IPS DF 6.9 (cell line): ENCODE measurements around the gene GALNT17.
"Not testable (repeated sequence)": the region's sequence is repeated elsewhere in the genome, so short reads cannot be mapped to it uniquely, and the experiment has no call there.

Experiments used
- DNase-seq: peaks from one replicate; pipeline ENCODE4 v3.0.0-alpha.2; 2013; ENCODE audit warnings: low read depth, low spot score
- H3K27ac ChIP-seq: one replicate; pipeline ENCODE4 v1.5.1; 2013; ENCODE audit warnings: low read length, control low read depth
- H3K27me3 ChIP-seq: 2 replicates; pipeline ENCODE4 v1.6.1; 2013; ENCODE audit warnings: mild to moderate bottlenecking, low read length; ENCODE audit not compliant: control insufficient read depth, insufficient read depth
- H3K36me3 ChIP-seq: 2 replicates; pipeline ENCODE4 v1.6.1; 2013; ENCODE audit warnings: low read length; ENCODE audit not compliant: control insufficient read depth, insufficient read depth
- H3K4me1 ChIP-seq: 2 replicates; pipeline ENCODE4 v1.6.1; 2013; ENCODE audit warnings: low read length; ENCODE audit not compliant: control insufficient read depth, insufficient read depth
- H3K4me3 ChIP-seq: 2 replicates; pipeline ENCODE4 v1.5.1; 2013; ENCODE audit warnings: mild to moderate bottlenecking, low read length
- H3K9me3 ChIP-seq: 2 replicates; pipeline ENCODE4 v1.6.1; 2013; ENCODE audit warnings: low read length, inconsistent platforms; ENCODE audit not compliant: control insufficient read depth, insufficient read depth
- WGBS: extraction: QIAGEN DNeasy Blood & Tissue Kit; methylation state at CpG from one replicate; pipeline ENCODE4 v1.1.7; 2013; ENCODE audit warnings: mixed read lengths, missing lambda C conversion rate; ENCODE audit not compliant: insufficient read length, insufficient coverage; 5-methylcytosine and 5-hydroxymethylcytosine counted together

The GALNT17 gene

GRCh38 chr7:71630516-71630915 lies 498.6 kb downstream of the GALNT17 start:
- H3K27ac ChIP-seq, result no peak overlapping the region
- no peak for DNase-seq
- no peak overlapping the region for H3K4me3 ChIP-seq
- no peaks in the 10 kb centered on the region for H3K36me3 ChIP-seq
- no CpG with 5 or more reads among the region's 4 CpGs for WGBS
- H3K9me3 ChIP-seq, result no peaks in the 10 kb centered on the region
- no peaks in the 10 kb centered on the region for H3K27me3 ChIP-seq
- peaks cover 4% of the 10 kb centered on the region; the same call in 1 of the 2 replicates for H3K4me1 ChIP-seq

GRCh38 chr7:71633551-71634008 lies 501.6 kb downstream of the GALNT17 start:
- Histone ChIP-seq H3K27me3 (no peaks in the 10 kb centered on the region), H3K9me3 (no peaks in the 10 kb centered on the region), H3K4me3 (no peak overlapping the region), H3K36me3 (no peaks in the 10 kb centered on the region), H3K27ac (no peak overlapping the region), H3K4me1 (peaks cover 10% of the 10 kb centered on the region; the same call in 1 of the 2 replicates)
- no CpG with 5 or more reads among the region's 6 CpGs for WGBS
- no peak for DNase-seq

- H3K27me3 ChIP-seq, DNase-seq, H3K27ac ChIP-seq, H3K36me3 ChIP-seq, H3K4me3 ChIP-seq, H3K9me3 ChIP-seq, H3K4me1 ChIP-seq: not testable (repeated sequence)
- no CpG with 5 or more reads among the region's 3 CpGs for WGBS
These were observed 503.9 kb downstream of the GALNT17 start for GRCh38 chr7:71635849-71636248.

GRCh38 chr7:71636329-71636728 lies 504.4 kb downstream of the GALNT17 start:
- Histone ChIP-seq H3K36me3 (no peaks in the 10 kb centered on the region), H3K4me3 (no peak overlapping the region), H3K27ac (no peak overlapping the region), H3K4me1 (peaks cover 10% of the 10 kb centered on the region; the same call in 1 of the 2 replicates), H3K9me3 (no peaks in the 10 kb centered on the region), H3K27me3 (no peaks in the 10 kb centered on the region)
- DNase-seq, result peak; percentile 52
- WGBS, result no CpG with 5 or more reads among the region's 4 CpGs

GRCh38 chr7:71637578-71637977 lies 505.6 kb downstream of the GALNT17 start:
- no CpG with 5 or more reads among the region's 6 CpGs for WGBS

GRCh38 chr7:71638108-71638507 lies 506.2 kb downstream of the GALNT17 start:
- no peaks in the 10 kb centered on the region for H3K36me3 ChIP-seq
- H3K9me3 ChIP-seq, result no peaks in the 10 kb centered on the region
- DNase-seq, result no peak
- peaks cover 7% of the 10 kb centered on the region; the same call in 1 of the 2 replicates for H3K4me1 ChIP-seq
- H3K27me3 ChIP-seq, result no peaks in the 10 kb centered on the region
- no peak overlapping the region for H3K27ac ChIP-seq
- no CpG with 5 or more reads among the region's 1 CpG for WGBS
- no peak overlapping the region for H3K4me3 ChIP-seq

More at GRCh38 chr7:71637578-71637977, 505.6 kb downstream of the GALNT17 start:
- H3K4me1 ChIP-seq, result peaks cover 8% of the 10 kb centered on the region; the same call in 1 of the 2 replicates
- no peak overlapping the region for H3K27ac ChIP-seq
- H3K27me3 ChIP-seq, result no peaks in the 10 kb centered on the region
- H3K9me3 ChIP-seq, result no peaks in the 10 kb centered on the region
- DNase-seq, result no peak
- H3K4me3 ChIP-seq, result no peak overlapping the region
- no peaks in the 10 kb centered on the region for H3K36me3 ChIP-seq

GRCh38 chr7:71639382-71640085 lies 507.6 kb downstream of the GALNT17 start:
- no peaks in the 10 kb centered on the region for H3K36me3 ChIP-seq
- peaks cover 5% of the 10 kb centered on the region; the same call in 1 of the 2 replicates for H3K4me1 ChIP-seq
- no peak overlapping the region for H3K27ac ChIP-seq
- no peaks in the 10 kb centered on the region for H3K27me3 ChIP-seq
- H3K4me3 ChIP-seq, result no peak overlapping the region
- no peaks in the 10 kb centered on the region for H3K9me3 ChIP-seq
- DNase-seq, result no peak
- no CpG with 5 or more reads among the region's 12 CpGs for WGBS

GRCh38 chr7:71643031-71643430 lies 511.1 kb downstream of the GALNT17 start:
- no CpG with 5 or more reads among the region's 9 CpGs for WGBS
- H3K27me3 ChIP-seq, DNase-seq: not testable (repeated sequence)

GRCh38 chr7:71645836-71646235 lies 513.9 kb downstream of the GALNT17 start:
- no peaks in the 10 kb centered on the region for H3K9me3 ChIP-seq
- H3K36me3 ChIP-seq, result no peaks in the 10 kb centered on the region
- DNase-seq, result no peak
- H3K4me1 ChIP-seq, result no peaks in the 10 kb centered on the region; the same call in 1 of the 2 replicates
- no peak overlapping the region for H3K4me3 ChIP-seq
- no peak overlapping the region for H3K27ac ChIP-seq
- WGBS, result no CpG with 5 or more reads among the region's 4 CpGs
- no peaks in the 10 kb centered on the region for H3K27me3 ChIP-seq

More at GRCh38 chr7:71643031-71643430, 511.1 kb downstream of the GALNT17 start:
- not testable (repeated sequence) for H3K9me3 ChIP-seq, H3K36me3 ChIP-seq, H3K4me3 ChIP-seq, H3K27ac ChIP-seq, H3K4me1 ChIP-seq

- Histone ChIP-seq H3K4me1 (no peaks in the 10 kb centered on the region; the same call in 1 of the 2 replicates), H3K9me3 (no peaks in the 10 kb centered on the region), H3K27ac (no peak overlapping the region), H3K36me3 (no peaks in the 10 kb centered on the region), H3K27me3 (no peaks in the 10 kb centered on the region), H3K4me3 (no peak overlapping the region)
- no CpG with 5 or more reads among the region's 1 CpG for WGBS
- no peak for DNase-seq
These were observed 517.9 kb downstream of the GALNT17 start for GRCh38 chr7:71649812-71650211.
